GM12801 (cell line): ENCODE results near the gene B4GALT2.

ENCODE experiments used
- CTCF ChIP-seq: IDR thresholded peaks from one replicate; pipeline ENCODE4 v1.5.1; 2011; ENCODE audit warnings: control low read depth; ENCODE audit not compliant: insufficient read length; ENCODE audit errors: extremely low read depth

Gene B4GALT2

GRCh38 chr1:43978551-43979260 lies at the start of gene B4GALT2:
Gene B4GALT2, plus strand, starts transcription at chr1:43979210. Its CDS starts 1,951 bp downstream, at chr1:43981161.
- TF ChIP-seq CTCF, result no peak

GRCh38 chr1:43930168-43930948 lies 48.7 kb upstream of the B4GALT2 start:
- TF ChIP-seq CTCF, result no peak

- TF ChIP-seq CTCF, result no peak
These were observed 48.1 kb upstream of the B4GALT2 start for GRCh38 chr1:43930949-43931275.

GRCh38 chr1:43931711-43932660 lies 47.0 kb upstream of the B4GALT2 start:
- TF ChIP-seq CTCF, result no peak

GRCh38 chr1:43932786-43933385 lies 46.1 kb upstream of the B4GALT2 start:
- no peak for TF ChIP-seq CTCF

GRCh38 chr1:43933386-43934100 lies 45.5 kb upstream of the B4GALT2 start, which contains the start of gene ARTN:
Gene ARTN, plus strand, starts transcription at chr1:43933801. Its CDS starts 1,856 bp downstream, at chr1:43935657.
- TF ChIP-seq CTCF, result no peak
